GM12878 (cell line): ENCODE results near the gene CHST8. TPM values are rescaled to one million over a fixed set of nuclear protein-coding genes. Genes with fewer than 3 reads are reported as not detected.

Source experiments
- ATAC-seq: fragments of 200-7000 bp; cut with Tn5 transposase; 3 replicates; pipeline ENCODE4 v1.9.1; 2020; ENCODE audit warnings: mild to moderate bottlenecking, moderate library complexity
- BruUV-seq: library from RNA; stranded (reverse); fragments of 400-500 nt; replicated peaks from 2 replicates; lab custom pipeline; 2021; lab: Mats Ljungman, UMichigan
- CTCF ChIA-PET: fragments of 300-600 bp; sonication (Branson Sonifier 250); formaldehyde crosslinking; extraction: SDS; loops from one replicate; lab custom pipeline; 2021; ENCODE audit warnings: inconsistent platforms; lab: Yijun Ruan, JAX
- POLR2A ChIA-PET: fragments of 350-600 bp; formaldehyde crosslinking; extraction: SDS; loops from one replicate; lab custom pipeline; 2021; ENCODE audit warnings: inconsistent platforms; lab: Charles Lee
- RAD21 ChIA-PET: fragments of 300-600 bp; sonication (Branson Sonifier 250); formaldehyde crosslinking; loops from one replicate; lab custom pipeline; 2023; ENCODE audit warnings: antibody characterized with exemption; ENCODE audit not compliant: unreplicated experiment; lab: Charles Lee
- SMC1A ChIA-PET: fragments of 300-600 bp; sonication (Branson Sonifier 250); formaldehyde crosslinking; loops from one replicate; lab custom pipeline; 2023; ENCODE audit not compliant: unreplicated experiment, uncharacterized antibody; lab: Charles Lee
- DNase-seq: peaks from one replicate; pipeline ENCODE4 v3.0.0-alpha.2; 2011; ENCODE audit warnings: low read depth, low spot score
- FAIRE-seq: peaks from 3 replicates; lab custom pipeline; 2011; peaks lifted over from hg19 to GRCh38; lab: Jason Lieb, UNC
- H2AFZ ChIP-seq: 2 replicates; pipeline ENCODE4 v1.6.0; 2011; ENCODE audit warnings: low read depth, low read length, control low read depth; ENCODE audit not compliant: control insufficient read depth
- H3K27ac ChIP-seq: 2 replicates; pipeline ENCODE4 v1.5.1; 2011; ENCODE audit warnings: control low read depth; ENCODE audit not compliant: control insufficient read depth, insufficient read depth
- H3K27me3 ChIP-seq, 2 experiments: replicated peaks in 1 of 2; 2 replicates each; pipeline versions ENCODE4 v1.6.0 to v1.6.1; 2011; ENCODE audit warnings: low read length in 1 of 2; ENCODE audit not compliant: control insufficient read depth in 2 of 2, insufficient read depth in 2 of 2
- H3K36me3 ChIP-seq, 2 experiments: 2 replicates each; pipeline ENCODE4 v1.5.1; 2011; ENCODE audit warnings: low read length in 1 of 2; ENCODE audit not compliant: control insufficient read depth in 2 of 2, insufficient read depth in 2 of 2
- H3K4me1 ChIP-seq: 2 replicates; pipeline ENCODE4 v1.6.1; 2011; ENCODE audit warnings: mild to moderate bottlenecking, low read length, moderate library complexity, mixed read lengths; ENCODE audit not compliant: control insufficient read depth, insufficient read depth
- H3K4me2 ChIP-seq: 2 replicates; pipeline ENCODE4 v1.6.0; 2011; ENCODE audit warnings: control low read depth; ENCODE audit not compliant: control insufficient read depth, insufficient read depth
- H3K4me3 ChIP-seq: fragments of 200-600 bp; sonication (generic); 2 replicates; pipeline ENCODE4 v1.5.1; 2016
- H3K79me2 ChIP-seq: 2 replicates; pipeline ENCODE4 v1.6.0; 2011; ENCODE audit warnings: low read length; ENCODE audit not compliant: control insufficient read depth, insufficient read depth
- H3K9ac ChIP-seq: 2 replicates; pipeline ENCODE4 v1.8.0; 2011; ENCODE audit warnings: low read length, control low read depth, mixed read lengths; ENCODE audit not compliant: control insufficient read depth, insufficient read depth
- H3K9me3 ChIP-seq: replicated peaks from 3 replicates; pipeline ENCODE4 v1.5.1; 2011; ENCODE audit warnings: mild to moderate bottlenecking, low read length; ENCODE audit not compliant: control insufficient read depth, insufficient read depth
- H4K20me1 ChIP-seq: 2 replicates; pipeline ENCODE4 v1.6.0; 2011; ENCODE audit not compliant: control insufficient read depth, insufficient read depth
- CBFB ChIP-seq: IDR thresholded peaks from 2 replicates; pipeline ENCODE4 v1.6.1; 2016; ENCODE audit warnings: antibody characterized with exemption, low read depth
- CEBPB ChIP-seq, 2 experiments: fragments of 150-350 bp in 1 of 2; IDR thresholded peaks; 2 replicates each; pipeline ENCODE4 v1.6.1; 2012 to 2014; ENCODE audit warnings: low read depth in 2 of 2, low read length in 2 of 2, borderline replicate concordance in 1 of 2, inconsistent platforms in 1 of 2
- CHD1 ChIP-seq: IDR thresholded peaks from 2 replicates; pipeline ENCODE4 v1.6.1; 2012; ENCODE audit warnings: low read depth, low read length, improper control_type of control experiment
- GABPA ChIP-seq: IDR thresholded peaks from 2 replicates; pipeline ENCODE4 v1.6.1; 2014; ENCODE audit warnings: antibody characterized with exemption, low read depth, mild to moderate bottlenecking, inconsistent platforms
- KDM1A ChIP-seq: fragments of 200-600 bp; sonication (generic); IDR thresholded peaks from 2 replicates; pipeline ENCODE4 v1.6.1; 2016; ENCODE audit warnings: borderline replicate concordance
- MEF2B ChIP-seq: fragments of 450-650 bp; IDR thresholded peaks from 2 replicates; pipeline ENCODE4 v1.6.1; 2018; ENCODE audit warnings: mild to moderate bottlenecking, moderate library complexity; ENCODE audit not compliant: partially characterized antibody, poor library complexity, severe bottlenecking
- NBN ChIP-seq: fragments of 450-650 bp; IDR thresholded peaks from 2 replicates; pipeline ENCODE4 v1.6.1; 2016
- SIX5 ChIP-seq: IDR thresholded peaks from 2 replicates; pipeline ENCODE4 v1.6.1; 2011; ENCODE audit warnings: mild to moderate bottlenecking, low read depth, low read length, moderate library complexity; ENCODE audit not compliant: severe bottlenecking
- SMARCA5 ChIP-seq: fragments of 450-650 bp; IDR thresholded peaks from 2 replicates; pipeline ENCODE4 v1.6.1; 2017; ENCODE audit warnings: mild to moderate bottlenecking
- SUZ12 ChIP-seq: fragments of 200-600 bp; sonication (generic); IDR thresholded peaks from one replicate; pipeline ENCODE4 v1.6.1; 2018; ENCODE audit warnings: antibody characterized with exemption, mild to moderate bottlenecking; ENCODE audit not compliant: unreplicated experiment
- TCF7 ChIP-seq: IDR thresholded peaks from 2 replicates; pipeline ENCODE4 v1.6.1; 2014; ENCODE audit warnings: antibody characterized with exemption, borderline replicate concordance
- WGBS: methylation state at CpG from one replicate; pipeline ENCODE4 v1.1.6; 2016; ENCODE audit warnings: low lambda C conversion rate; ENCODE audit not compliant: insufficient replicate concordance, insufficient coverage; ENCODE audit errors: missing lambda C conversion rate; 5-methylcytosine and 5-hydroxymethylcytosine counted together
- in situ Hi-C: fragments of 300-500 bp; cut with MboI; formaldehyde crosslinking; loops from 9 replicates; pipeline ENCODE4 v1.14.3; 2018; ENCODE audit warnings: mixed read lengths
- intact Hi-C: fragments of 100-400 bp; cut with micrococcal nuclease; formaldehyde crosslinking; loops from one replicate; pipeline ENCODE4 v1.14.2; 2022; ENCODE audit not compliant: unreplicated experiment
- polyA plus RNA-seq, 11 experiments: library from polyadenylated mRNA; depleted of rRNA in 4 of 11; unstranded in 6 of 11; stranded (reverse) in 5 of 11; fragments of >200 nt; fragmentation: Nextera tagmentation in 4 of 11; fragmentation: Illumina TruSeq in 1 of 11; extraction: Ambion mirVana in 4 of 11; extraction: Trizol in 1 of 11; gene quantifications; 1 replicate in 1 of 11; 2 replicates in 10 of 11; pipeline versions ENCODE4 v1.2.1 to v1.2.3, GENCODE V29; 2011 to 2016; ENCODE audit warnings: inconsistent platforms in 2 of 11, missing spikeins in 2 of 11, low read depth in 1 of 11
- total RNA-seq, 4 experiments: library from RNA; depleted of rRNA in 3 of 4; stranded (reverse); fragments of >200 nt in 3 of 4; fragmentation: Illumina TruSeq in 1 of 4; extraction: Trizol in 1 of 4; gene quantifications; 2 replicates each; pipeline versions ENCODE4 v1.2.1 to v1.2.3, GENCODE V29; 2013 to 2021
- TF ChIP-seq, protein P1 (sequence below): fragments of 450-650 bp; IDR thresholded peaks from 2 replicates; pipeline ENCODE4 v1.6.1; 2016; ENCODE audit warnings: mild to moderate bottlenecking, moderate library complexity, borderline replicate concordance
- TF ChIP-seq, protein P2 (sequence below): fragments of 450-650 bp; IDR thresholded peaks from 2 replicates; pipeline ENCODE4 v1.6.1; 2017; ENCODE audit warnings: borderline replicate concordance
- TF ChIP-seq, protein P3 (sequence below): IDR thresholded peaks from 2 replicates; pipeline ENCODE4 v1.6.1; 2011; ENCODE audit warnings: borderline replicate concordance, low read depth, mild to moderate bottlenecking, moderate library complexity, low read length; ENCODE audit not compliant: insufficient read depth, poor library complexity, severe bottlenecking
- TF ChIP-seq, protein P4 (sequence below): fragments of 450-650 bp; IDR thresholded peaks from 2 replicates; pipeline ENCODE4 v1.6.1; 2016; ENCODE audit warnings: mild to moderate bottlenecking

The CHST8 gene
- total and polyA plus RNA-seq, 10 of the 15 experiments (the other 5 are each of a cell fraction or from before 2014, with no cell fraction given) = 0.06 TPM; not detected in 9

DNA sequence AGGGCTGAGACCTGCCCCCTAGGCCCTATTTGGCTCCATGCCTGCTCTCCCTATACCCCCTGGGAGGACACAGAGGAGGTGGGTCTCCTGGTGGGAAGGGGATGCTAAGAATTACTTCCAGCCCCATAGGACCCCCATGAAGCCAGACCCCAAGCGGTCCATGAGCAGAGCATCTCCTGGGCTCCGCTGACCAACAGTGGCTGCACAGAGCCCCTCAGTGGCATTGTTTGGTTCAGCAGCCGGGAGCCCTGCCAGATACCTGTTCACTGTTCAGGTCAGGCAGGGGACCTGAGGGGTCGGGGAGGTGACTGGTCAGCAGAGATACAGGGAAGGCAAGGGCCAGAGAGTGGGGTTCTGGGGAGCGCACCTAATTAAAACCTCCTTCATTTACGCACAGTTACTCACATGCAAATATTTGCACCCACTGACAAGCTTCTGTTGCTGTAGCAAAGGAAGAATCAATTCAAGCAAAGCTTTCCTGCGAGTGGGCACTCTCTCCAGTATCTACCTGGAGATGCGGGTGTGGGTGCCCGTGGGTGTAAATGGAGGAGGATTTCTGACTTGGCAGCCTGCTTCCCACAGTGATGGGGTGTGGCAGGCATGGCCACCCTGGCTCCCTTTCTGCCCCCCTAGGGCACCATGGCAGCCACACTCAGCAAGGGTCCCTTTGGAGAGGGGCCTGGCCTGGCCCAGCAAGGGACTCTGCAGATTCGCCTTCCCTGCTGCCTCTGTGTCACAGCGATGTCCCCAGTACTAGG is 83.5 kb downstream of the CHST8 start:
- H3K4me2 ChIP-seq = no peak overlapping the region
- ChIA-PET SMC1A (no interaction called here), CTCF (no interaction called here), POLR2A (no interaction called here), RAD21 (no interaction called here)
- no peak overlapping the region for H3K4me3 ChIP-seq
- intact Hi-C loops (no loop called here), in situ Hi-C loops (no loop called here)
- DNase-seq = no peak
- WGBS = 31% methylated on average over 11 of the region's 11 CpGs
- no peaks in the 10 kb centered on the region; a peak in 1 of 4 replicates for H3K27me3 ChIP-seq
- no peak overlapping the region for H3K27ac ChIP-seq
- H2AFZ ChIP-seq = no peak overlapping the region
- no peak for ATAC-seq
- no peaks in the 10 kb centered on the region for H3K9me3 ChIP-seq
- H3K79me2 ChIP-seq = no peaks in the 10 kb centered on the region
- FAIRE-seq = no peak
- TF ChIP-seq, protein P1, sequence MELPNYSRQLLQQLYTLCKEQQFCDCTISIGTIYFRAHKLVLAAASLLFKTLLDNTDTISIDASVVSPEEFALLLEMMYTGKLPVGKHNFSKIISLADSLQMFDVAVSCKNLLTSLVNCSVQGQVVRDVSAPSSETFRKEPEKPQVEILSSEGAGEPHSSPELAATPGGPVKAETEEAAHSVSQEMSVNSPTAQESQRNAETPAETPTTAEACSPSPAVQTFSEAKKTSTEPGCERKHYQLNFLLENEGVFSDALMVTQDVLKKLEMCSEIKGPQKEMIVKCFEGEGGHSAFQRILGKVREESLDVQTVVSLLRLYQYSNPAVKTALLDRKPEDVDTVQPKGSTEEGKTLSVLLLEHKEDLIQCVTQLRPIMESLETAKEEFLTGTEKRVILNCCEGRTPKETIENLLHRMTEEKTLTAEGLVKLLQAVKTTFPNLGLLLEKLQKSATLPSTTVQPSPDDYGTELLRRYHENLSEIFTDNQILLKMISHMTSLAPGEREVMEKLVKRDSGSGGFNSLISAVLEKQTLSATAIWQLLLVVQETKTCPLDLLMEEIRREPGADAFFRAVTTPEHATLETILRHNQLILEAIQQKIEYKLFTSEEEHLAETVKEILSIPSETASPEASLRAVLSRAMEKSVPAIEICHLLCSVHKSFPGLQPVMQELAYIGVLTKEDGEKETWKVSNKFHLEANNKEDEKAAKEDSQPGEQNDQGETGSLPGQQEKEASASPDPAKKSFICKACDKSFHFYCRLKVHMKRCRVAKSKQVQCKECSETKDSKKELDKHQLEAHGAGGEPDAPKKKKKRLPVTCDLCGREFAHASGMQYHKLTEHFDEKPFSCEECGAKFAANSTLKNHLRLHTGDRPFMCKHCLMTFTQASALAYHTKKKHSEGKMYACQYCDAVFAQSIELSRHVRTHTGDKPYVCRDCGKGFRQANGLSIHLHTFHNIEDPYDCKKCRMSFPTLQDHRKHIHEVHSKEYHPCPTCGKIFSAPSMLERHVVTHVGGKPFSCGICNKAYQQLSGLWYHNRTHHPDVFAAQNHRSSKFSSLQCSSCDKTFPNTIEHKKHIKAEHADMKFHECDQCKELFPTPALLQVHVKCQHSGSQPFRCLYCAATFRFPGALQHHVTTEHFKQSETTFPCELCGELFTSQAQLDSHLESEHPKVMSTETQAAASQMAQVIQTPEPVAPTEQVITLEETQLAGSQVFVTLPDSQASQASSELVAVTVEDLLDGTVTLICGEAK = no peak
- TF ChIP-seq TCF7 = no peak
- TF ChIP-seq SIX5 = no peak
- TF ChIP-seq NBN = no peak
- no peak for TF ChIP-seq SMARCA5
- TF ChIP-seq SUZ12 = no peak
- no peak for TF ChIP-seq MEF2B
- TF ChIP-seq KDM1A = no peak
- TF ChIP-seq, protein P2, sequence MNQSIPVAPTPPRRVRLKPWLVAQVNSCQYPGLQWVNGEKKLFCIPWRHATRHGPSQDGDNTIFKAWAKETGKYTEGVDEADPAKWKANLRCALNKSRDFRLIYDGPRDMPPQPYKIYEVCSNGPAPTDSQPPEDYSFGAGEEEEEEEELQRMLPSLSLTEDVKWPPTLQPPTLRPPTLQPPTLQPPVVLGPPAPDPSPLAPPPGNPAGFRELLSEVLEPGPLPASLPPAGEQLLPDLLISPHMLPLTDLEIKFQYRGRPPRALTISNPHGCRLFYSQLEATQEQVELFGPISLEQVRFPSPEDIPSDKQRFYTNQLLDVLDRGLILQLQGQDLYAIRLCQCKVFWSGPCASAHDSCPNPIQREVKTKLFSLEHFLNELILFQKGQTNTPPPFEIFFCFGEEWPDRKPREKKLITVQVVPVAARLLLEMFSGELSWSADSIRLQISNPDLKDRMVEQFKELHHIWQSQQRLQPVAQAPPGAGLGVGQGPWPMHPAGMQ = no peak
- no peak for TF ChIP-seq CHD1
- TF ChIP-seq, protein P3, sequence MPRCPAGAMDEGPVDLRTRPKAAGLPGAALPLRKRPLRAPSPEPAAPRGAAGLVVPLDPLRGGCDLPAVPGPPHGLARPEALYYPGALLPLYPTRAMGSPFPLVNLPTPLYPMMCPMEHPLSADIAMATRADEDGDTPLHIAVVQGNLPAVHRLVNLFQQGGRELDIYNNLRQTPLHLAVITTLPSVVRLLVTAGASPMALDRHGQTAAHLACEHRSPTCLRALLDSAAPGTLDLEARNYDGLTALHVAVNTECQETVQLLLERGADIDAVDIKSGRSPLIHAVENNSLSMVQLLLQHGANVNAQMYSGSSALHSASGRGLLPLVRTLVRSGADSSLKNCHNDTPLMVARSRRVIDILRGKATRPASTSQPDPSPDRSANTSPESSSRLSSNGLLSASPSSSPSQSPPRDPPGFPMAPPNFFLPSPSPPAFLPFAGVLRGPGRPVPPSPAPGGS = no peak
- no peak for TF ChIP-seq GABPA
- no peak for TF ChIP-seq CEBPB (IDR thresholded peaks at IDR 0.05; ENCODE audit: borderline replicate concordance in 1 of 2, low read depth in 2 of 2, low read length in 2 of 2)
- TF ChIP-seq CBFB = no peak
- TF ChIP-seq, protein P4, sequence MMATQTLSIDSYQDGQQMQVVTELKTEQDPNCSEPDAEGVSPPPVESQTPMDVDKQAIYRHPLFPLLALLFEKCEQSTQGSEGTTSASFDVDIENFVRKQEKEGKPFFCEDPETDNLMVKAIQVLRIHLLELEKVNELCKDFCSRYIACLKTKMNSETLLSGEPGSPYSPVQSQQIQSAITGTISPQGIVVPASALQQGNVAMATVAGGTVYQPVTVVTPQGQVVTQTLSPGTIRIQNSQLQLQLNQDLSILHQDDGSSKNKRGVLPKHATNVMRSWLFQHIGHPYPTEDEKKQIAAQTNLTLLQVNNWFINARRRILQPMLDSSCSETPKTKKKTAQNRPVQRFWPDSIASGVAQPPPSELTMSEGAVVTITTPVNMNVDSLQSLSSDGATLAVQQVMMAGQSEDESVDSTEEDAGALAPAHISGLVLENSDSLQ = no peak
- H3K4me1 ChIP-seq = no peaks in the 10 kb centered on the region
- BruUV-seq = no TSS peak
- H3K9ac ChIP-seq = no peak overlapping the region
- no peaks in the 10 kb centered on the region for H3K36me3 ChIP-seq
- H4K20me1 ChIP-seq = no peaks in the 10 kb centered on the region
